HepG2 (cell line): Measurements from ENCODE around the gene PDE9A. TPM values are rescaled to one million over a fixed set of nuclear protein-coding genes. Genes with fewer than 3 reads are reported as not detected.

ENCODE experiments used
- ATAC-seq: fragments of 200-7000 bp; cut with Tn5 transposase; 3 replicates; pipeline ENCODE4 v1.9.1; 2020; ENCODE audit warnings: mild to moderate bottlenecking, moderate library complexity
- BruUV-seq: library from RNA; stranded (reverse); fragments of 400-500 nt; replicated peaks from 2 replicates; lab custom pipeline; 2021; lab: Mats Ljungman, UMichigan
- CTCF ChIA-PET: fragments of 300-600 bp; formaldehyde crosslinking; extraction: SDS; loops from one replicate; lab custom pipeline; 2021; ENCODE audit warnings: low total read pairs, inconsistent platforms, low intra/inter-chr PET ratio; lab: Yijun Ruan, JAX
- POLR2A ChIA-PET: fragments of 350-600 bp; sonication (Branson Sonifier 250); formaldehyde crosslinking; loops from one replicate; lab custom pipeline; 2020; ENCODE audit warnings: antibody characterized with exemption, inconsistent platforms; lab: Yijun Ruan, JAX
- DNase-seq: peaks from one replicate; pipeline ENCODE4 v3.0.0-alpha.2; 2015; ENCODE audit warnings: low spot score
- FAIRE-seq: peaks from 3 replicates; lab custom pipeline; 2011; peaks lifted over from hg19 to GRCh38; lab: Jason Lieb, UNC
- H2AFZ ChIP-seq: one replicate; pipeline ENCODE4 v1.6.1; 2011; ENCODE audit warnings: low read length, inconsistent platforms
- H3K27ac ChIP-seq: fragments of 300-600 bp; 3 replicates; pipeline ENCODE4 v1.8.0; 2011; ENCODE audit warnings: mixed run types, mild to moderate bottlenecking, mixed read lengths, low read length, inconsistent platforms; ENCODE audit not compliant: insufficient read depth; ENCODE audit errors: extremely low read length
- H3K27me3 ChIP-seq, 2 experiments: fragments of 200-600 bp in 1 of 2; 2 replicates in 1 of 2; 3 replicates in 1 of 2; pipeline versions ENCODE4 v1.6.0 to v1.8.0; 2011; ENCODE audit warnings: low read length in 2 of 2, mild to moderate bottlenecking in 2 of 2, moderate library complexity in 2 of 2, inconsistent platforms in 1 of 2; ENCODE audit not compliant: insufficient read depth in 2 of 2, control insufficient read depth in 1 of 2
- H3K36me3 ChIP-seq, 2 experiments: fragments of 200-600 bp in 1 of 2; replicated peaks in 1 of 2; 2 replicates in 1 of 2; 3 replicates in 1 of 2; pipeline versions ENCODE4 v1.5.1 to v1.8.0; 2011; ENCODE audit warnings: low read length in 2 of 2, inconsistent platforms in 1 of 2; ENCODE audit not compliant: insufficient read depth in 2 of 2, control insufficient read depth in 1 of 2
- H3K4me1 ChIP-seq: 2 replicates; pipeline ENCODE4 v1.5.1; 2012; ENCODE audit warnings: low read length, inconsistent platforms; ENCODE audit not compliant: insufficient read depth
- H3K4me2 ChIP-seq: 2 replicates; pipeline ENCODE4 v1.6.0; 2011; ENCODE audit warnings: low read depth, low read length, inconsistent platforms
- H3K4me3 ChIP-seq, 3 experiments: fragments of 200-600 bp in 1 of 3; sonication (generic), shearing (Covaris generic) in 1 of 3; replicated peaks in 1 of 3; 2 replicates each; pipeline ENCODE4 v1.5.1; 2011 to 2016; ENCODE audit warnings: low read length in 3 of 3, inconsistent platforms in 2 of 3, low read depth in 2 of 3, mild to moderate bottlenecking in 2 of 3, control low read depth in 1 of 3, mixed read lengths in 1 of 3; ENCODE audit not compliant: insufficient read depth in 1 of 3
- H3K79me2 ChIP-seq: one replicate; pipeline ENCODE4 v1.6.1; 2011; ENCODE audit warnings: low read length, inconsistent platforms; ENCODE audit not compliant: insufficient read depth
- H3K9ac ChIP-seq: 2 replicates; pipeline ENCODE4 v1.6.0; 2011; ENCODE audit warnings: mild to moderate bottlenecking, low read depth, low read length, inconsistent platforms; ENCODE audit not compliant: insufficient read depth
- H3K9me3 ChIP-seq: 2 replicates; pipeline ENCODE4 v1.5.1; 2012; ENCODE audit warnings: mild to moderate bottlenecking, low read length
- H4K20me1 ChIP-seq: 2 replicates; pipeline ENCODE4 v1.6.0; 2011; ENCODE audit warnings: inconsistent platforms, mild to moderate bottlenecking, low read length, moderate library complexity; ENCODE audit not compliant: insufficient read depth
- ATAD3A ChIP-seq: sonication (generic); formaldehyde crosslinking; IDR thresholded peaks from 2 replicates; pipeline ENCODE4 v1.4.0; 2020; ENCODE audit warnings: missing genetic modification reagents
- BCLAF1 ChIP-seq: fragments of 450-650 bp; IDR thresholded peaks from 2 replicates; pipeline ENCODE4 v1.6.1; 2017; ENCODE audit warnings: mild to moderate bottlenecking
- EHMT2 ChIP-seq: fragments of 200-600 bp; sonication (generic); IDR thresholded peaks from 2 replicates; pipeline ENCODE4 v1.7.0; 2017; ENCODE audit warnings: antibody characterized with exemption, low read depth, low read length, borderline replicate concordance
- FOXC1 ChIP-seq: sonication (generic); formaldehyde crosslinking; IDR thresholded peaks from 2 replicates; pipeline ENCODE4 v1.8.0; 2022; ENCODE audit warnings: mild to moderate bottlenecking, missing genetic modification reagents, borderline replicate concordance
- KMT2A ChIP-seq: sonication (generic); formaldehyde crosslinking; IDR thresholded peaks from 2 replicates; pipeline ENCODE4 v1.4.0; 2020; ENCODE audit warnings: missing genetic modification reagents
- RBAK ChIP-seq: sonication (generic); formaldehyde crosslinking; IDR thresholded peaks from 2 replicates; pipeline ENCODE4 v1.5.1; 2020; ENCODE audit warnings: mild to moderate bottlenecking, missing genetic modification reagents
- ZNF281 ChIP-seq: sonication (generic); formaldehyde crosslinking; IDR thresholded peaks from 2 replicates; pipeline ENCODE4 v1.4.0; 2020; ENCODE audit warnings: missing genetic modification reagents, borderline replicate concordance
- ZNF879 ChIP-seq: sonication (generic); formaldehyde crosslinking; IDR thresholded peaks from 2 replicates; pipeline ENCODE4 v1.8.1; 2023; ENCODE audit warnings: missing genetic modification reagents
- WGBS: methylation state at CpG from one replicate; pipeline ENCODE4 v1.1.6; 2017; ENCODE audit warnings: low lambda C conversion rate; 5-methylcytosine and 5-hydroxymethylcytosine counted together
- in situ Hi-C: cut with HindIII; loops from 2 replicates; pipeline ENCODE4 v1.10.0; 2017; ENCODE audit warnings: low pct_unique_long_range_greater_than_20kb; ENCODE audit not compliant: extremely low pct_ligation_motif_present
- intact Hi-C: fragments of 100-400 bp; cut with micrococcal nuclease; formaldehyde crosslinking; loops from one replicate; pipeline ENCODE4 v1.10.0; 2022; ENCODE audit not compliant: unreplicated experiment
- polyA plus RNA-seq, 8 experiments: library from polyadenylated mRNA; depleted of rRNA in 3 of 8; stranded (reverse) in 7 of 8; unstranded in 1 of 8; fragments of >200 nt; fragmentation: Illumina TruSeq in 4 of 8; extraction: Trizol in 4 of 8; gene quantifications; 2 replicates each; pipeline versions ENCODE4 v1.2.1 to v1.2.3, GENCODE V29; 2011 to 2016; ENCODE audit warnings: low read depth in 4 of 8, missing spikeins in 1 of 8, mixed read lengths in 1 of 8; ENCODE audit not compliant: insufficient read depth in 1 of 8
- total RNA-seq, 5 experiments: library from RNA; depleted of rRNA; stranded (reverse); fragments of >200 nt; fragmentation: Illumina TruSeq; extraction: Trizol; gene quantifications; 2 replicates each; pipeline ENCODE4 v1.2.3, GENCODE V29; 2016; ENCODE audit warnings: low read depth in 1 of 5
- TF ChIP-seq, protein P1 (sequence below): sonication (generic); formaldehyde crosslinking; IDR thresholded peaks from 2 replicates; pipeline ENCODE4 v1.5.0; 2020; ENCODE audit warnings: missing genetic modification reagents
- TF ChIP-seq, protein P2 (sequence below): sonication (generic); formaldehyde crosslinking; IDR thresholded peaks from 2 replicates; pipeline ENCODE4 v1.5.0; 2020; ENCODE audit warnings: mild to moderate bottlenecking, missing genetic modification reagents
- TF ChIP-seq, protein P3 (sequence below): sonication (generic); formaldehyde crosslinking; IDR thresholded peaks from 2 replicates; pipeline ENCODE4 v1.8.1; 2023; ENCODE audit warnings: missing genetic modification reagents, inconsistent platforms, borderline replicate concordance
- TF ChIP-seq, protein P4 (sequence below): sonication (generic); formaldehyde crosslinking; IDR thresholded peaks from 2 replicates; pipeline ENCODE4 v1.8.0; 2022; ENCODE audit warnings: missing genetic modification reagents, mild to moderate bottlenecking, borderline replicate concordance

Gene PDE9A
- total and polyA plus RNA-seq, 2 of the 13 experiments (the other 11 are each of a cell fraction or from before 2014, with no cell fraction given) = 4.6 to 19.7 TPM

DNA sequence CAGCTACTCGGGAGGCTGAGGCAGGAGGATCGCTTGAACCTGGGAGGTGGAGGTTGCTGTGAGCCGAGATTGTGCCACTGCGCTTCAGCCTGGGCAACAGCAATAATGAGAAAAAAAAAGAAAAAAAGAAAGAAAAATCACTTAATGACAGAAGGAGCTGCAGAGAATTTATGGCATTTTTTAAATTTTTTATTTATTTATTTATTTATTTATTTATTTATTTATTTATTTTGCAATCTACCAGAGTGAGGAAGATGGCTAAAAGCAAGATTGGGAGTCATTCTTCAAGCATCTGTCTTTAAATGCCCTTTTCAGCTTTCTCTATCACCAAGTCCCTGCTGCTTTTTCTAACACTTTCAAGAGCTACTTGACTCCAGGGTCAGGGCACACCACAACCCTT is 134.2 kb downstream of the PDE9A start:
- H3K79me2 ChIP-seq = no peaks in the 10 kb centered on the region
- no peak for DNase-seq
- H2AFZ ChIP-seq = no peak overlapping the region
- H3K4me1 ChIP-seq = peaks cover 47% of the 10 kb centered on the region
- CTCF ChIA-PET = no interaction called here
- ATAC-seq = no peak
- WGBS = 71% methylated on average over 4 of the region's 4 CpGs
- no TSS peak for BruUV-seq
- no peaks in the 10 kb centered on the region for H4K20me1 ChIP-seq
- in situ Hi-C loops = loop anchor here (5.0 kb wide), 1 partner anchor 40 kb away; no protein-coding TSS in a partner anchor
- intact Hi-C loops = loop anchor here (10.0 kb wide), 1 partner anchor 53 kb away; no protein-coding TSS in a partner anchor
- POLR2A ChIA-PET = no interaction called here
- H3K4me2 ChIP-seq = no peak overlapping the region
- no peak overlapping the region for H3K4me3 ChIP-seq
- H3K9ac ChIP-seq = no peak overlapping the region
- H3K36me3 ChIP-seq = no peaks in the 10 kb centered on the region
- H3K27ac ChIP-seq = no peak overlapping the region
- H3K9me3 ChIP-seq = no peaks in the 10 kb centered on the region
- FAIRE-seq = no peak
- H3K27me3 ChIP-seq = peaks cover 0 to 17% of the 10 kb centered on the region in 2 experiments; a peak in 3 of 5 replicates
- no peak for TF ChIP-seq RBAK (CRISPR knock-in tag)
- TF ChIP-seq FOXC1 (CRISPR knock-in tag) = no peak
- TF ChIP-seq, protein P1, sequence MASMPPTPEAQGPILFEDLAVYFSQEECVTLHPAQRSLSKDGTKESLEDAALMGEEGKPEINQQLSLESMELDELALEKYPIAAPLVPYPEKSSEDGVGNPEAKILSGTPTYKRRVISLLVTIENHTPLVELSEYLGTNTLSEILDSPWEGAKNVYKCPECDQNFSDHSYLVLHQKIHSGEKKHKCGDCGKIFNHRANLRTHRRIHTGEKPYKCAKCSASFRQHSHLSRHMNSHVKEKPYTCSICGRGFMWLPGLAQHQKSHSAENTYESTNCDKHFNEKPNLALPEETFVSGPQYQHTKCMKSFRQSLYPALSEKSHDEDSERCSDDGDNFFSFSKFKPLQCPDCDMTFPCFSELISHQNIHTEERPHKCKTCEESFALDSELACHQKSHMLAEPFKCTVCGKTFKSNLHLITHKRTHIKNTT (CRISPR knock-in tag) = no peak
- TF ChIP-seq, protein P2, sequence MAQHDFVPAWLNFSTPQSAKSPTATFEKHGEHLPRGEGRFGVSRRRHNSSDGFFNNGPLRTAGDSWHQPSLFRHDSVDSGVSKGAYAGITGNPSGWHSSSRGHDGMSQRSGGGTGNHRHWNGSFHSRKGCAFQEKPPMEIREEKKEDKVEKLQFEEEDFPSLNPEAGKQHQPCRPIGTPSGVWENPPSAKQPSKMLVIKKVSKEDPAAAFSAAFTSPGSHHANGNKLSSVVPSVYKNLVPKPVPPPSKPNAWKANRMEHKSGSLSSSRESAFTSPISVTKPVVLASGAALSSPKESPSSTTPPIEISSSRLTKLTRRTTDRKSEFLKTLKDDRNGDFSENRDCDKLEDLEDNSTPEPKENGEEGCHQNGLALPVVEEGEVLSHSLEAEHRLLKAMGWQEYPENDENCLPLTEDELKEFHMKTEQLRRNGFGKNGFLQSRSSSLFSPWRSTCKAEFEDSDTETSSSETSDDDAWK = no peak
- TF ChIP-seq, protein P3, sequence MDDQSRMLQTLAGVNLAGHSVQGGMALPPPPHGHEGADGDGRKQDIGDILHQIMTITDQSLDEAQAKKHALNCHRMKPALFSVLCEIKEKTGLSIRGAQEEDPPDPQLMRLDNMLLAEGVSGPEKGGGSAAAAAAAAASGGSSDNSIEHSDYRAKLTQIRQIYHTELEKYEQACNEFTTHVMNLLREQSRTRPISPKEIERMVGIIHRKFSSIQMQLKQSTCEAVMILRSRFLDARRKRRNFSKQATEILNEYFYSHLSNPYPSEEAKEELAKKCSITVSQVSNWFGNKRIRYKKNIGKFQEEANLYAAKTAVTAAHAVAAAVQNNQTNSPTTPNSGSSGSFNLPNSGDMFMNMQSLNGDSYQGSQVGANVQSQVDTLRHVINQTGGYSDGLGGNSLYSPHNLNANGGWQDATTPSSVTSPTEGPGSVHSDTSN = no peak
- TF ChIP-seq ZNF281 (CRISPR knock-in tag) = no peak
- no peak for TF ChIP-seq KMT2A (CRISPR knock-in tag)
- no peak for TF ChIP-seq ATAD3A (CRISPR knock-in tag)
- no peak for TF ChIP-seq BCLAF1
- TF ChIP-seq ZNF879 (CRISPR knock-in tag) = no peak
- no peak for TF ChIP-seq EHMT2
- TF ChIP-seq, protein P4, sequence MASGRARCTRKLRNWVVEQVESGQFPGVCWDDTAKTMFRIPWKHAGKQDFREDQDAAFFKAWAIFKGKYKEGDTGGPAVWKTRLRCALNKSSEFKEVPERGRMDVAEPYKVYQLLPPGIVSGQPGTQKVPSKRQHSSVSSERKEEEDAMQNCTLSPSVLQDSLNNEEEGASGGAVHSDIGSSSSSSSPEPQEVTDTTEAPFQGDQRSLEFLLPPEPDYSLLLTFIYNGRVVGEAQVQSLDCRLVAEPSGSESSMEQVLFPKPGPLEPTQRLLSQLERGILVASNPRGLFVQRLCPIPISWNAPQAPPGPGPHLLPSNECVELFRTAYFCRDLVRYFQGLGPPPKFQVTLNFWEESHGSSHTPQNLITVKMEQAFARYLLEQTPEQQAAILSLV (CRISPR knock-in tag) = no peak
